ENCODE measurements around the gene TUBB.
"Not testable (repeated sequence)": the region's sequence is repeated elsewhere in the genome, so short reads cannot be mapped to it uniquely, and the experiment has no call there.

Gene TUBB

DNA sequence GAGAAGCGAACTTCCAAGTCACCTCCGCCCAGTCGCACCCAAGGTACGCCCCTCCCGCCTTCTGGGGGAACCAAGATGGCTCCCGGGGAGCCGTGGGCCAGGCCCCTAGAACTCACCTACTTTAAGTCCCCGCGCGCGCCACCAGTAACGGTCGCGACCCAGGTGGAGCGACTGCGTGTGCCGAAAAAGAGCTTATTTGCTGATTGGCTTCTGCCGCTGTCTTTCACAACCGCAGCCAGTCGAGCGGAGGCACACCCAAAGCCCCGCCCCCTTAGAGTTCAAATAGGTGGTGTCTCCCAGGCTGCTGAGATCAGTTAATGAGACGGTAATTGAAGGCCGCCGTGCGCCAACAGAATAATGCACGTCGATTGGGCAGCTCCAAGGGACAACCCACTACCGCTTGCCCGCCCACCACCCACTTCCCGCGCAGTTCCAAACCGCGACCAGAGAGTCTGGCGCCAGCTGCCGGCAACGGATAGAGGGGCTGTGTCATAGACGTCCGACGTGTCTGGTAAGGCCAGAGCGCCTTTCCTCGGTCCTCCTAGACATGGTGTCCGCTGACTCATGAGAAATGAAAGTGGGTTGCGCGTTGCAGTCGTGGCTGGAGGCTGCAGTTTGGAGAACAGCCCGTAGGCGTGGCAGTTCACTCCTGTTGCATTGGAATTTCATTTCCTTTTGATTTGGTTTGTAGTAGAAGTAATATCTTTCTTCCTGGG, 2.9 kb upstream of the TUBB start, which contains the start of gene MDC1:
TSS of gene MDC1 (minus strand) at position 153 of the 716 bp plus-strand sequence. CDS start 2,106 bp downstream, outside the sequence.
- DNase-seq (ENCODE audit: insufficient read length, low spot score) (peak; percentile 76), FAIRE-seq (peak; percentile 99)

DNA sequence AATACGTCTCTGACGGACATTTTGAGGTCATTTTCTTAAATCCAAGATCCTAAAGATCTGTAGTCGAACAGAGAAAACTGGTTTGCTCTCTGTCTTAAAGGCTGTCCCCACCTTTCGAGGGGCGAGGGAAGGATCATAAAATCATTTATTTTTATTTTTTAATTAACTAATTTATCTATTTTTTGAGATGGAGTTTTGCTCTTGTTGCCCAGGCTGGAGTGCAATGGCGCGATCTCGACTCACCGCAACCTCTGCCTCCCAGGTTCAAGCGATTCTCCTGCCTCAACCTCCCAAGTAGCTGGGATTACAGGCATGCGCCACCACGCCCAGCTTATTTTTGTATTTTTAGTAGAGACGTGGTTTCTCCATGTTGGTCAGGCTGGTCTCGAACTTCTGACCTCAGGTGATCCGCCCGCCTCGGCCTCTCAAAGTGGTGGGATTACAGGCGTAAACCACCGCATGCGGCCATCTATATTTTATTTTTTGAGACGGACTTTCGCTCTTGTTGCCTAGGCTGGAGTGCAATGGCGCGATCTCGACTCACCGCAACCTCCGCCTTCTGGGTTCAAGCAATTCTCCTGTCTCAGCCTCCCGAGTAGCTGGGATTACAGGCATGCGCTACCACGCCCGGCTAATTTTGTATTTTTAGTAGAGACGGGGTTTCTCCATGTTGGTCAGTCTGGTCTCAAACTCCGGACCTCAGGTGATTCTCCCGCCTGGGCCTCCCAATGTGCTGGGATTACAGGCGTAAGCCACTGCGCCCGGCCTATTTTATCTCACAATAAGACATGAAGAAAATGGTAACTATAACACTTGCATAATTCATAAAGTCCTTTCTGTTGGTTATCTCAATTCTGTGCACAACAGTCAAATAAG, 2.1 kb upstream of the TUBB start:
- FAIRE-seq; DNase-seq (ENCODE audit: insufficient read length, low spot score): not testable (repeated sequence)

GRCh38 chr6:30719356-30719755, 796 bp upstream of the TUBB start:
- FAIRE-seq (peak; percentile 63), DNase-seq (ENCODE audit: insufficient read length, low spot score) (no peak)

GRCh38 chr6:30720738-30721197, 616 bp downstream of the TUBB start:
- FAIRE-seq (no peak), DNase-seq (ENCODE audit: insufficient read length, low spot score) (no peak)

DNA sequence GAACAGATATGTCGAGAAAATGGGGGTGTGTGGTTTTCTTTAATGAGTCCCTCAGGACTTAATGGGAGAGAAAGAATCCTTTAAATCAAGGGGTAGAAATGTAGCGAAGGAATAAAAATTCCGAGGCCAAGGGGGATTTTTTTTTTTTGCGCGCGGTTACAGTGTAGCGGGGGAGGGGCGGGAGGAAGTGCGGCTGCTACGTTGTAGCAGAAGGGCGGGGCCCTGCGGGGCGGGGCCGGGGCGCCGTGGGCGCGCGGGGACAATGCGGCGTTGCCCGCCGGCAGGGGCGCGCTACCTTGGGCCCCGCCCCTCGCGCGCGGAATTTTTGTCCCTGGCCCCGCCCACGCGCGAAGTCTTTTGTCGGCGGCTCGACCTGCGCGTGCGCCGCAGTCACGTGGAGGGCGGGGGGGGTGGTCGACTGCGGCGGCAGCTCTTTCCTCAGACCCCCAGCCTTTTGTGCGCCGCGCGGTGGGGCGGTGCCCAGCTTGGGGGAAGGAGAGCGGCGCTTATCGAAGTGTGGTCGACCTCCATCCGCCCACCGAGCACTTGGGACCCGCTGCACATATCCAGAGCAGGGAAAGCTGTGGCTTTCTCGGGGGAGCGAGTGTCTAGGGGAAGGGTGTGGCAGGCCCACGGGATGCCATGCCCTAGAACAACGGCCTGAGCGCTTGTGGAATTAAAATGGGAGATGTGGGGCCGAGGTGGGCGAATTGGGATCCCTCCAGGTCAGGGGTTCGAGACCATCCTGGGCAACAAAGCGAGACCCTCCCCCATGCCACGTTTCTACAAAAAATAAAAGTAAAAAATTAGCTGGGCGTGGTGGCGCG, 1.3 kb downstream of the TUBB start:
- FAIRE-seq (peak; percentile 44), DNase-seq (ENCODE audit: insufficient read length, low spot score) (peak; percentile 57)

DNA sequence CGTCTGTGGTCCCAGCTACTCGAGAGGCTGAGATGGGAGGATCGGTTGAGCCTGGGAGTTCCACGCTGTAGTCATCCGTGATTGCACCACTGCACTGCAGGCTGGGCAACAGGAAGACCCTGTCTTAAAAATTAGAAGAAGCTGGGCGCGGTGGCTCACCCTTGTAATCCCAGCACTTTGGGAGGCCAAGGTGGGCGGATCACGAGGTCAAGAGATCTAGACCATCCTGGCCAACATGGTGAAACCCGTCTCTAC, 1.8 kb downstream of the TUBB start:
- not testable (repeated sequence) for FAIRE-seq; DNase-seq (ENCODE audit: insufficient read length, low spot score)

DNA sequence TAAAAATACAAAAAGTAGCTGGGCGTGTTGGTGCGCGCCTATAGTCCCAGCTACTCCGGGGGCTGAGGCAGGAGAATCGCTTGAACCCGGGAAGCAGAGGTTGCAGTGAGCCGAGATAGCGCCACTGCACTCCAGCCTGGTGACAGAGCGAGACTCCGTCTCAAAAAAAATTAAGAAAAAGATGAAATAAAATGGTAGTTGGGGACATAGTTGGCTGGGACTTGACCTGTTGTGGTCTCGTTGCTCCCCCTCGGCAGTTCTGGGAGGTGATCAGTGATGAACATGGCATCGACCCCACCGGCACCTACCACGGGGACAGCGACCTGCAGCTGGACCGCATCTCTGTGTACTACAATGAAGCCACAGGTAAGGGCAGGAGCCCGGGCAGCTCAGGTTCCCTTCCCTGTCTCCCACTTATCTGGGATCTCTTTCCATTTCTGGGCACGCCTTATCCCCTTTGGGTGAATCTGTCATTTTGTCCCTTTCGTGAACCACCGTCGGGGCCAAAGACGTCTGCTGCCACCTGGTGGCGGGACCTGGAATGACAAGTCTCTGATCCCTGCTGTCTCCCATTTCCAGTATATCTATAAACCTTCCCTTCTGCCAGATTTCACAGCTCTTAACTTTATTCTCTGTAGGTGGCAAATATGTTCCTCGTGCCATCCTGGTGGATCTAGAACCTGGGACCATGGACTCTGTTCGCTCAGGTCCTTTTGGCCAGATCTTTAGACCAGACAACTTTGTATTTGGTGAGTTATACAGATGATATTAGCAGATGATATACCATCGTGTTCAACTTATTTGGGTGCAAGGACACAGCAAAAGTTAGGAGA, 2.3 kb downstream of the TUBB start:
- DNase-seq (ENCODE audit: insufficient read length, low spot score) (peak; percentile 52), FAIRE-seq (peak; percentile 39)

DNA sequence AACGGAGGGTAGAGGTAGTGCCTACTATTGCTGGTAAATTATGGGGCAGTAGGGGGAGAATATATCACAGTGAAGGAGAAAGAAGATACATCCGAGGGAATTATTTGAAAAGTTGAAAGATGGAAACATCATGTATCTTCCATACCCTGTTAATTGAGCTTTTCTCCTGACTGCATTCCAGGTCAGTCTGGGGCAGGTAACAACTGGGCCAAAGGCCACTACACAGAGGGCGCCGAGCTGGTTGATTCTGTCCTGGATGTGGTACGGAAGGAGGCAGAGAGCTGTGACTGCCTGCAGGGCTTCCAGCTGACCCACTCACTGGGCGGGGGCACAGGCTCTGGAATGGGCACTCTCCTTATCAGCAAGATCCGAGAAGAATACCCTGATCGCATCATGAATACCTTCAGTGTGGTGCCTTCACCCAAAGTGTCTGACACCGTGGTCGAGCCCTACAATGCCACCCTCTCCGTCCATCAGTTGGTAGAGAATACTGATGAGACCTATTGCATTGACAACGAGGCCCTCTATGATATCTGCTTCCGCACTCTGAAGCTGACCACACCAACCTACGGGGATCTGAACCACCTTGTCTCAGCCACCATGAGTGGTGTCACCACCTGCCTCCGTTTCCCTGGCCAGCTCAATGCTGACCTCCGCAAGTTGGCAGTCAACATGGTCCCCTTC, 3.1 kb downstream of the TUBB start:
- FAIRE-seq; DNase-seq (ENCODE audit: insufficient read length, low spot score): not testable (repeated sequence)

DNA sequence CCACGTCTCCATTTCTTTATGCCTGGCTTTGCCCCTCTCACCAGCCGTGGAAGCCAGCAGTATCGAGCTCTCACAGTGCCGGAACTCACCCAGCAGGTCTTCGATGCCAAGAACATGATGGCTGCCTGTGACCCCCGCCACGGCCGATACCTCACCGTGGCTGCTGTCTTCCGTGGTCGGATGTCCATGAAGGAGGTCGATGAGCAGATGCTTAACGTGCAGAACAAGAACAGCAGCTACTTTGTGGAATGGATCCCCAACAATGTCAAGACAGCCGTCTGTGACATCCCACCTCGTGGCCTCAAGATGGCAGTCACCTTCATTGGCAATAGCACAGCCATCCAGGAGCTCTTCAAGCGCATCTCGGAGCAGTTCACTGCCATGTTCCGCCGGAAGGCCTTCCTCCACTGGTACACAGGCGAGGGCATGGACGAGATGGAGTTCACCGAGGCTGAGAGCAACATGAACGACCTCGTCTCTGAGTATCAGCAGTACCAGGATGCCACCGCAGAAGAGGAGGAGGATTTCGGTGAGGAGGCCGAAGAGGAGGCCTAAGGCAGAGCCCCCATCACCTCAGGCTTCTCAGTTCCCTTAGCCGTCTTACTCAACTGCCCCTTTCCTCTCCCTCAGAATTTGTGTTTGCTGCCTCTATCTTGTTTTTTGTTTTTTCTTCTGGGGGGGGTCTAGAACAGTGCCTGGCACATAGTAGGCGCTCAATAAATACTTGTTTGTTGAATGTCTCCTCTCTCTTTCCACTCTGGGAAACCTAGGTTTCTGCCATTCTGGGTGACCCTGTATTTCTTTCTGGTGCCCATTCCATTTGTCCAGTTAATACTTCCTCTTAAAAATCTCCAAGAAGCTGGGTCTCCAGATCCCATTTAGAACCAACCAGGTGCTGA, 3.9 kb downstream of the TUBB start:
- not testable (repeated sequence) for FAIRE-seq; DNase-seq (ENCODE audit: insufficient read length, low spot score)

- FAIRE-seq (no peak), DNase-seq (ENCODE audit: insufficient read length, low spot score) (no peak)
Measured at GRCh38 chr6:30724906-30725667, 4.9 kb downstream of the TUBB start.

DNA sequence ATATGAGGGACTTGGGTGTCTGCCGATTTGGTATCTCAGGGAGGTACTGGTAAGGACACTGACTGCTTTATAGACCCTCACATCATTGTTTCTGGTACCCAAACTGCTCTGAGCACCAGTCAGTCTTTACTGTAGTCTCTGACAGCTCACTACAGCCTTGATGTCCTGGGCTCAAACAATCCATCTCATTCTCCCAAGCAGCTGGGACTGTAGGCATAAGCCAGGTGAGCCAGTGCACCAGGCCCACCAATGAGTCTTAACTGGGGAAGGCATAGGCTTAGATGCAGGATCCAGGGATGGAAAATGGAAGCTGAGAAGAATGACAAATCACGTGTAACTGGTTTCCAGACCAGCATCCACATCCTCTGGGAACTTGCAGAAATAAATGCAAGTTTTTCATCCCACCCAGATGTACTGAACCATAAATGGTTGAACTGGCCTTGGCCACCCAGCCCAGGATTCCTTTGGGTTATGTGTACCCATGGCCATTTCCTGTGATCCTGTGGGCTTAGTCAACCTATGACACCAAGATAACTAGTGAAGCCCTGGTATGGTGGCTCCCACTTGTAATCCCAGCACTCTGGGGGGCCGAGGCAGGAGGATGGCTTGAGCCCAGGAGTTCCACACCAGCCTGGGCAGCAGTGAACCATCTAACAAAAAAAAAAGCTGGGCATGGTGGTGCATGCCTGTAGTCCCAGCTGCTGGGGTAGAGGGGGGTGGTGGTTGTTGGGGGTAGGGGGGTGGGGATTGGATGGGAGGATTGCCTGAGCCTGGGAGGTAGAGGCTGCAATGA, 5.8 kb downstream of the TUBB start:
- peak; percentile 14 for FAIRE-seq

GRCh38 chr6:30726506-30727413, 6.6 kb downstream of the TUBB start:
- FAIRE-seq = no peak
- DNase-seq (ENCODE audit: insufficient read length, low spot score) = no peak

More for the DNA sequence above, 5.8 kb downstream of the TUBB start:
- no peak for DNase-seq (ENCODE audit: insufficient read length, low spot score)

DNA sequence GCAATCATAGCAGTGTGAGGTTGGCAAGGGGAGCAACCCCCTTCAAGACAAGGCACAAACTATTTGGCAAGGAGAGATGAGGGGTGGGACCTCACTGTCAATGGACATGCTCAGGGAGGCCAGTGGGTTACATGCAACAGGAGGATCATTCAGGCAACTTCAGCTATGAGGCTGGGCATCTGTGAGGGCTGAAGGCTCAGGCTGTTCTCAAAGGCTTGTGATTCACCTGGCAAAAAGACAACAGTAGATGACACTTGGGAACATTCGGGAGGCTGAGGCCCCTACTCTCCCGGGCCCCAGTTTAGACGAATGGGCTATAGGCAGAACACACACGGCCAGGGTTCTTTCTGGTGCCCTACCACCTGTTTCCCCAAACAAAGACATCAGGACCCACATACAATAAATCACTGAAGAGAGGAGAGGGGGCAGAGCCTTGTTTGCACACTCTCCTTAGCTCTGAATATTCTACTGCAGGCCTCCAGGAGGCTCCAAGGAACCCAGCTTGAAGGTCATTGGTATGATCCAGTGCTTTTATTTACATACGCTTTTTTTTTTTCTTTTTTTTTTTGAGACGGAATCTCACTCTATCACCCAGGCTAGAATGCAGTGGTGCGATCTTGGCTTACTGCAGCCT, 7.9 kb downstream of the TUBB start:
- DNase-seq (ENCODE audit: insufficient read length, low spot score) = no peak
- FAIRE-seq = no peak

DNA sequence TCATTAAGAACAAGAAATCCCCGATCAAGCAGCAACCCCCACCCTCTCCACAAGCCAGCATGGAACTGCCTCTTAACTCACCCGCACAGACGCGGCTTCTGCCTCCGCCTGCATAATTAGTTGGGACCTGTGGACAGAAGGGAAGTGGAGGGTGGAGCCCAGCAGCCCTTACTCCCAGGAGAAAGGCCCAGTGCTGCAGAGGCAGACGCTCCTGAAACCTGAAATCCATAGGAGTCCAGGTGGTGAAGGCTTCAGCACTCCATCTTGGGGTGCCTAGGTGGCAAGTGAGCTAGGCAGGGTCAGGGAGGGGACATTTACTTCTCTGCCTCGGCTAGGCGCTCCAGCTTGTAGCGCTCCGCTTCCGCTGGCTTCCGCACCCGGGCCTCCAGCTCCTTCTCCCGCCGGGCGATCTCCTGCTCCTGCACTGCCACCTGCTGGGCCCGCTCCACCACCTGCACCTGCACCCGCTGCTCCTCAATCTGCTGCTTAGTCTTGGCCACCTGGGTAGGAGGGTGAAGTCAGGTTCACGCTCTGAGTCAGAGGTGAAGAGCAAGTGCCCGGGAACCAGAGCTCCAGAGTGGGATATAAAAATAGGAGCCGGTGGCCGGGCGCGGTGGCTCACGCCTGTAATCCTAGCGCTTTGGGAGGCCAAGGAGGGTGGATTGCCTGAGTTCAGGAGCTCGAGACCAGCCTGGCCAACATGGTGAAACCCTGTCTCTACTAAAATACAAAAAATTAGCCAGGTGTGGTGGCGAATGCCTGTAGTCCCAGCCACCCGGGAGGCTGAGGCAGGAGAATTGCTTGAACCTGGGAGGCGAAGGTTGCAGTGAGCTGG, 10.7 kb downstream of the TUBB start:
- peak; percentile 89 for FAIRE-seq

More for the DNA sequence above, 10.7 kb downstream of the TUBB start:
- peak; percentile 48 for DNase-seq (ENCODE audit: insufficient read length, low spot score)
